Measurements from ENCODE around the gene TLDC2. TPM values are rescaled to one million over a fixed set of nuclear protein-coding genes. Genes with fewer than 3 reads are reported as not detected.
A peak's percentile ranks its signal among the peaks of the same experiment; 100 is the strongest.

The TLDC2 gene
- polyA plus RNA-seq, 3 donors: not detected

- Histone ChIP-seq H3K4me2 (replicated peaks; ENCODE audit: extremely low read depth, low read length, poor library complexity, severe bottlenecking) (no peak overlapping the region), H3K36me3 (replicated peaks in 1 of 2; ENCODE audit: control insufficient read depth in 1 of 2, insufficient read depth in 2 of 2, low read length in 2 of 2) (peaks cover 92 to 98% of the 10 kb centered on the region in 2 donors), H3K9me3 (replicated peaks in 1 of 2; ENCODE audit: control insufficient read depth in 1 of 2, insufficient read depth in 1 of 2, low read length in 2 of 2) (no peaks in the 10 kb centered on the region), H3K4me1 (ENCODE audit: control insufficient read depth in 1 of 2, insufficient read depth in 2 of 2, low read length in 2 of 2) (peaks cover under 1 to 7% of the 10 kb centered on the region in 2 donors), H3K79me2 (ENCODE audit: insufficient read depth, low read length) (peaks cover 99% of the 10 kb centered on the region), H3K27ac (ENCODE audit: low read depth in 1 of 2, low read length in 2 of 2) (peak overlapping the region; percentile 2 to 60), H3K9ac (ENCODE audit: insufficient read depth, low read length, poor library complexity, severe bottlenecking) (peak overlapping the region; percentile 6), H4K20me1 (ENCODE audit: insufficient read depth, low read length) (peaks cover 100% of the 10 kb centered on the region), H3K27me3 (ENCODE audit: control insufficient read depth in 2 of 2, insufficient read depth in 2 of 2, low read length in 2 of 2) (no peaks in the 10 kb centered on the region), H2AFZ (ENCODE audit: insufficient read depth, low read depth, low read length, poor library complexity, severe bottlenecking) (no peak overlapping the region), H3K4me3 (replicated peaks in 1 of 3; ENCODE audit: low read depth in 2 of 3, low read length in 3 of 3) (no peak overlapping the region)
- peaks cover 73 to 96% of the 10 kb centered on the region in 2 donors for H3K36me3 Mint-ChIP-seq
- peak overlapping the region in 6 of 7 donors; percentile 19 to 84 (median 79) for H3K27ac Mint-ChIP-seq
- no peaks in the 10 kb centered on the region for H3K27me3 Mint-ChIP-seq (ENCODE audit: low read depth in 3 of 3)
- H3K4me3 Mint-ChIP-seq: no peak overlapping the region
- H3K9me3 Mint-ChIP-seq: peaks cover 0 to 2% (median 0%) of the 10 kb centered on the region in 7 donors
- peaks cover 20% of the 10 kb centered on the region for H3K4me1 Mint-ChIP-seq
- DNase-seq: no peak
- no peak for TF ChIP-seq CTCF (IDR thresholded peaks at IDR 0.05)
- intact Hi-C loops (cut with micrococcal nuclease): no loop called here
- WGBS (ENCODE audit: insufficient coverage): no CpG with 5 or more reads among the region's 9 CpGs
Measured at GRCh38 chr20:36924167-36925045, 48.5 kb downstream of the TLDC2 start.

- no peak for TF ChIP-seq CTCF (IDR thresholded peaks at IDR 0.05)
- no peaks in the 10 kb centered on the region for H3K27me3 ChIP-seq (ENCODE audit: control insufficient read depth in 2 of 2, insufficient read depth in 2 of 2, low read length in 2 of 2)
- WGBS (ENCODE audit: insufficient coverage): 100% methylated on average over 1 of the region's 2 CpGs
- H3K9me3 ChIP-seq (replicated peaks in 1 of 2; ENCODE audit: control insufficient read depth in 1 of 2, insufficient read depth in 1 of 2, low read length in 2 of 2): no peaks in the 10 kb centered on the region
- H3K4me3 Mint-ChIP-seq: no peak overlapping the region
- peaks cover 0 to 3% (median 0%) of the 10 kb centered on the region in 3 donors for H3K27me3 Mint-ChIP-seq (ENCODE audit: low read depth in 3 of 3)
- H3K36me3 Mint-ChIP-seq: peaks cover 78 to 97% of the 10 kb centered on the region in 2 donors
- peaks cover 25% of the 10 kb centered on the region for H3K4me1 Mint-ChIP-seq
- peaks cover 95 to 100% of the 10 kb centered on the region in 2 donors for H3K36me3 ChIP-seq (replicated peaks in 1 of 2; ENCODE audit: control insufficient read depth in 1 of 2, insufficient read depth in 2 of 2, low read length in 2 of 2)
- H3K9ac ChIP-seq (ENCODE audit: insufficient read depth, low read length, poor library complexity, severe bottlenecking): no peak overlapping the region
- no peak overlapping the region for H2AFZ ChIP-seq (ENCODE audit: insufficient read depth, low read depth, low read length, poor library complexity, severe bottlenecking)
- H4K20me1 ChIP-seq (ENCODE audit: insufficient read depth, low read length): peaks cover 100% of the 10 kb centered on the region
- H3K27ac ChIP-seq (ENCODE audit: low read depth in 1 of 2, low read length in 2 of 2): peak overlapping the region in 1 of 2 donors; percentile 17
- no peak for DNase-seq
- H3K4me2 ChIP-seq (replicated peaks; ENCODE audit: extremely low read depth, low read length, poor library complexity, severe bottlenecking): no peak overlapping the region
- H3K4me3 ChIP-seq (replicated peaks in 1 of 3; ENCODE audit: low read depth in 2 of 3, low read length in 3 of 3): no peak overlapping the region
- H3K79me2 ChIP-seq (ENCODE audit: insufficient read depth, low read length): peaks cover 99% of the 10 kb centered on the region
- peaks cover 5 to 13% of the 10 kb centered on the region in 2 donors for H3K4me1 ChIP-seq (ENCODE audit: control insufficient read depth in 1 of 2, insufficient read depth in 2 of 2, low read length in 2 of 2)
- peak overlapping the region in 4 of 7 donors; percentile 21 to 75 (median 50) for H3K27ac Mint-ChIP-seq
- peaks cover 0 to 2% (median 0%) of the 10 kb centered on the region in 7 donors for H3K9me3 Mint-ChIP-seq
- intact Hi-C loops (cut with micrococcal nuclease): no loop called here
Measured at GRCh38 chr20:36925234-36925633, 49.3 kb downstream of the TLDC2 start.

Data from CD14-positive monocyte (primary cell).